Stimulated activated CD8-positive, alpha-beta memory T cell treated with anti-CD3 and anti-CD28 coated beads, Interleukin-7, amount 100 ng/mL, for 48 hours (primary cell): ENCODE data around the gene RNF2.

Experiments
- DNase-seq, 2 donors: peaks; one replicate each; pipeline ENCODE4 v3.0.0-alpha.2; 2020; ENCODE audit warnings: low read depth in 1 of 2; ENCODE audit errors: extremely low read depth in 1 of 2

Gene RNF2

GRCh38 chr1:185091480-185091879 is 46.1 kb downstream of the RNF2 start:
- DNase-seq: no peak

- no peak for DNase-seq
Measured at GRCh38 chr1:185094761-185095160, 49.4 kb downstream of the RNF2 start.

- DNase-seq: no peak
Measured at GRCh38 chr1:185096531-185096930, 51.2 kb downstream of the RNF2 start.

- no peak for DNase-seq
Measured at GRCh38 chr1:185104083-185104482, 58.7 kb downstream of the RNF2 start.

- no peak for DNase-seq
Measured at GRCh38 chr1:185105121-185105520, 59.8 kb downstream of the RNF2 start.

DNA sequence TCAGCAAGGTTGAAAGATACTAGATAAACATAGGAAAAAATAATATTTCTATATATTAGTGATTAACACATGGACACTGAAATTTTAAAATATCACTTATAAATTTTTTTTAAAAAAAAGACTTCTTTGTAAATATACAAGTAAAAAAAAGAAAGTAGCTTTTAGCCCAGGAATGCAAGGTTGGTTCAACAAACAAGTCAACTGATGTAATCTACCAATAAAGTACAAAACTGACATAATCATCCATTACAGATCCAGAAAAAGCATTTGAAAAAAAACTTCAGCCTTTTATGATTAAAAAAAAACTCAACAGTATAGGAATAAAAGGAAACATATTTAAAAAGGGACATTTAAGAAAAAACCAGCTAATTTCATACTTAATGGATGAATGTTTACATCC is 63.0 kb downstream of the RNF2 start:
- DNase-seq: no peak

- DNase-seq: no peak
Measured at GRCh38 chr1:185110145-185110544, 64.8 kb downstream of the RNF2 start.

GRCh38 chr1:185111873-185112272 is 66.5 kb downstream of the RNF2 start:
- DNase-seq: no peak

DNA sequence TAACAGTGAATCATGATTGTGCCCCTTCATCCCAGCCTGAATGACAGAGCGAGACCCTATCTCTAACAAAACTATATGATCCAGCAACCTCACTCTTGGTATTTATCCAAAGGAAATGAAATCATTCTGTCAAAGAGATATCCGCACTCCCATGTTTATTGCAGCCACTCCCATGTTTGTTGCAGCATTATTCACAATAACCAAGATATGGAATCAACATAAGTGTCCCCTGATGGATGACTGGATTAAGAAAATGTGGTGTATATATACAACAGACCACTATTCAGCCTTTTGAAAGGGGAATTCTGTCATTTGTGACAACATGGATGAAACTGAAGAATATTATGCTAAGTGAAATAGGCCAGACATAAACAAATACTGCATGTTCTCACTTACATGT is 67.0 kb downstream of the RNF2 start:
- no peak for DNase-seq

DNA sequence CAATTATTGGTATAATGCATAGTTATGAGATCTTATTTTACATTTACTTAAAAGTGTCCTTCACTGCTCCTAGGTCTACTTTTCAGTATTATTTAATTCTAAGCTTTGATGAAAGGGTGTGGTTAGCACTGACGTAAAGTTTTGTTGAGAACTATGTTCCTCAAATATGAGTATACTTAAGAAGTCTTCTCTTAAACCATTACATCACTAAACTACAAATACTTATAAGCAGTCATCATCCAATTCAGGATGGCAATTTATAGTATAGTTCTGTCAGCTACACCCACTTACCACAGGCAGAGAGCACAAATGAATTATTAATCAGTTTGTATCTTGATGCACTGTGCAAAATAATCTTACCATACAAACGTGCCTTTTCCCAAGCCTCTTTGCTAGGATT is 84.3 kb downstream of the RNF2 start:
- no peak for DNase-seq

GRCh38 chr1:185132534-185132933 is 87.2 kb downstream of the RNF2 start:
- no peak for DNase-seq

DNA sequence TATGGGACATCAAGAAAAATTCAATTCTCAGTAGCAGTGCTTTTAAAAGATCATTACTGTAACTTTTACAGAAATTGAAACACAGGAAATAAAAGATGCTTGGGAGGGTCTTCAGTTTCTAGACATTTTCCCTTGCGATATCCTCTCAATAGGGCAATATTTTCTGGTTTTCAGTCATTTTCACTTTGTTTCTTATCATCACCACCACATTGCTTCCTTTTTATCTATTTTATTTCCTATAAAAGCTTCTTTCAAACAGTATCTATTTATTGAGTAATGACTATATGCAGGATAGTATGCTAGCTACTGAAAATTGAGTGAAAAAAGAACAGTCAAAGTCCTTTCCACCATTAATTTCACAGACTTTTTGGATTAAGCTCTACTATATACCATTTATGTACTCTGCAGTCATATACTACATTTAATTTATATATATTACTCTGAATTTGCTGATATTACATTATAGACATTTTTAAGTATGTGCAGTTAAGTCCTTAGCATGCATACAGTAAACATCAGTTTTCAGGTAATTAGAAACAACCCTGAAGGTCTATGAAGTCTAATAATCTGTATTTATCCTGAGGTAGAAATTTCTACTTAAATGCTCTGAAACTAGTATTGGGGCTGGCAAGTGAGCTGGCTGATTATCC is 92.7 kb downstream of the RNF2 start:
- DNase-seq: no peak

DNA sequence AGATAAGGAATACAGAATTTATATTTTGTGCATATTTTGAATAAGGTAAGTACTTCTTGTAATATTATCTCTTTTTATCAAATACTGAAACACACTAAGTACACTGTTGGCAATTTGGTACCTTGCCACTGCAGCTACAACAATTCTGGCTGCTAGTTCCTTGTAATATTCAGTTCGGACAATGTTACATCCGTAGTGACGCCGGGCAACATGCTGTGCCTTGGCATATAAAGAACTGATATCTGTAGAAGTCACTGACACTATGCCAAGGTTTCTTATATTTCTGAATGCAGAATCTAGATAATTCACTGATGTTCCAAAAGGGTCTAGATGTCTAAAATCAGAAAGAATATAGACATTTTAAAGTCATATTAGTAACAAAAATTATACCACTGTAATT is 93.9 kb downstream of the RNF2 start:
- DNase-seq: no peak

GRCh38 chr1:185144233-185144632 is 98.9 kb downstream of the RNF2 start:
- DNase-seq: no peak

DNA sequence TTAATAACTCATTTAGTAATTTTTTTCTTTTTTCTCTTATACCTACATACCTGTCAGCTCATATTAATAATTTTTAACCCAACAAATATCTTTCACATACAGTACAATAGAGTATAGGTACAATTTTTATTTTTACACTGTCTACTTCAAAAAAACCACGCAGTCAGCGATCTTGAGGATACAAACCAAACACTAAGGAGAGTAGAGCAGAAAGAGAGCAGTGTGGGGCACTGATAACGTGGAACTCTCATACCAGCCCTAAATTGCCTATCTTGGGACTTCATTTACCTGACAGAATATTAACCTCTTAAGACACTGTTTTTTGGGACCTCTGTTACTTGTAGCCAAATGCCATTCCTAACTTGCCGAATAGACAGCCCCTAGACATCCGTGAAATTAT is 105.9 kb downstream of the RNF2 start:
- no peak for DNase-seq
